HepG2 (cell line): ENCODE measurements around the gene RPS6KA2. TPM values are rescaled to one million over a fixed set of nuclear protein-coding genes. Genes with fewer than 3 reads are reported as not detected.

Experiments used
- ATAC-seq: fragments of 200-7000 bp; cut with Tn5 transposase; 3 replicates; pipeline ENCODE4 v1.9.1; 2020; ENCODE audit warnings: mild to moderate bottlenecking, moderate library complexity
- BruUV-seq: library from RNA; stranded (reverse); fragments of 400-500 nt; replicated peaks from 2 replicates; lab custom pipeline; 2021; lab: Mats Ljungman, UMichigan
- CTCF ChIA-PET: fragments of 300-600 bp; formaldehyde crosslinking; extraction: SDS; loops from one replicate; lab custom pipeline; 2021; ENCODE audit warnings: low total read pairs, inconsistent platforms, low intra/inter-chr PET ratio; lab: Yijun Ruan, JAX
- POLR2A ChIA-PET: fragments of 350-600 bp; sonication (Branson Sonifier 250); formaldehyde crosslinking; loops from one replicate; lab custom pipeline; 2020; ENCODE audit warnings: antibody characterized with exemption, inconsistent platforms; lab: Yijun Ruan, JAX
- DNase-seq: peaks from one replicate; pipeline ENCODE4 v3.0.0-alpha.2; 2015; ENCODE audit warnings: low spot score
- FAIRE-seq: peaks from 3 replicates; lab custom pipeline; 2011; peaks lifted over from hg19 to GRCh38; lab: Jason Lieb, UNC
- H2AFZ ChIP-seq: one replicate; pipeline ENCODE4 v1.6.1; 2011; ENCODE audit warnings: low read length, inconsistent platforms
- H3K27ac ChIP-seq: fragments of 300-600 bp; 3 replicates; pipeline ENCODE4 v1.8.0; 2011; ENCODE audit warnings: mixed run types, mild to moderate bottlenecking, mixed read lengths, low read length, inconsistent platforms; ENCODE audit not compliant: insufficient read depth; ENCODE audit errors: extremely low read length
- H3K27me3 ChIP-seq, 2 experiments: fragments of 200-600 bp in 1 of 2; 2 replicates in 1 of 2; 3 replicates in 1 of 2; pipeline versions ENCODE4 v1.6.0 to v1.8.0; 2011; ENCODE audit warnings: low read length in 2 of 2, mild to moderate bottlenecking in 2 of 2, moderate library complexity in 2 of 2, inconsistent platforms in 1 of 2; ENCODE audit not compliant: insufficient read depth in 2 of 2, control insufficient read depth in 1 of 2
- H3K36me3 ChIP-seq, 2 experiments: fragments of 200-600 bp in 1 of 2; replicated peaks in 1 of 2; 2 replicates in 1 of 2; 3 replicates in 1 of 2; pipeline versions ENCODE4 v1.5.1 to v1.8.0; 2011; ENCODE audit warnings: low read length in 2 of 2, inconsistent platforms in 1 of 2; ENCODE audit not compliant: insufficient read depth in 2 of 2, control insufficient read depth in 1 of 2
- H3K4me1 ChIP-seq: 2 replicates; pipeline ENCODE4 v1.5.1; 2012; ENCODE audit warnings: low read length, inconsistent platforms; ENCODE audit not compliant: insufficient read depth
- H3K4me2 ChIP-seq: 2 replicates; pipeline ENCODE4 v1.6.0; 2011; ENCODE audit warnings: low read depth, low read length, inconsistent platforms
- H3K4me3 ChIP-seq, 3 experiments: fragments of 200-600 bp in 1 of 3; sonication (generic), shearing (Covaris generic) in 1 of 3; replicated peaks in 1 of 3; 2 replicates each; pipeline ENCODE4 v1.5.1; 2011 to 2016; ENCODE audit warnings: low read length in 3 of 3, inconsistent platforms in 2 of 3, low read depth in 2 of 3, mild to moderate bottlenecking in 2 of 3, control low read depth in 1 of 3, mixed read lengths in 1 of 3; ENCODE audit not compliant: insufficient read depth in 1 of 3
- H3K79me2 ChIP-seq: one replicate; pipeline ENCODE4 v1.6.1; 2011; ENCODE audit warnings: low read length, inconsistent platforms; ENCODE audit not compliant: insufficient read depth
- H3K9ac ChIP-seq: 2 replicates; pipeline ENCODE4 v1.6.0; 2011; ENCODE audit warnings: mild to moderate bottlenecking, low read depth, low read length, inconsistent platforms; ENCODE audit not compliant: insufficient read depth
- H3K9me3 ChIP-seq: 2 replicates; pipeline ENCODE4 v1.5.1; 2012; ENCODE audit warnings: mild to moderate bottlenecking, low read length
- H4K20me1 ChIP-seq: 2 replicates; pipeline ENCODE4 v1.6.0; 2011; ENCODE audit warnings: inconsistent platforms, mild to moderate bottlenecking, low read length, moderate library complexity; ENCODE audit not compliant: insufficient read depth
- NKX3-1 ChIP-seq: sonication (generic); formaldehyde crosslinking; IDR thresholded peaks from 2 replicates; pipeline ENCODE4 v1.5.0; 2020; ENCODE audit warnings: missing genetic modification reagents
- POLR2AphosphoS2 ChIP-seq: IDR thresholded peaks from 2 replicates; pipeline ENCODE4 v1.6.1; 2011; ENCODE audit warnings: low read depth, low read length, improper control_type of control experiment
- RXRB ChIP-seq: IDR thresholded peaks from 2 replicates; pipeline ENCODE4 v1.6.1; 2016; ENCODE audit warnings: borderline replicate concordance, missing genetic modification reagents, missing compliant biosample characterization
- SNAPC4 ChIP-seq: sonication (generic); formaldehyde crosslinking; IDR thresholded peaks from 2 replicates; pipeline ENCODE4 v1.4.0; 2020; ENCODE audit warnings: mild to moderate bottlenecking, missing genetic modification reagents
- ZBTB25 ChIP-seq: IDR thresholded peaks from 2 replicates; pipeline ENCODE4 v1.6.1; 2018; ENCODE audit warnings: missing genetic modification reagents
- ZNF138 ChIP-seq: sonication (generic); formaldehyde crosslinking; IDR thresholded peaks from 2 replicates; pipeline ENCODE4 v1.5.0; 2020; ENCODE audit warnings: mild to moderate bottlenecking, low read depth, missing genetic modification reagents
- ZNF318 ChIP-seq: sonication (generic); formaldehyde crosslinking; IDR thresholded peaks from 2 replicates; pipeline ENCODE4 v1.4.0; 2020; ENCODE audit warnings: mild to moderate bottlenecking, missing genetic modification reagents
- ZNF543 ChIP-seq: sonication (generic); formaldehyde crosslinking; IDR thresholded peaks from 2 replicates; pipeline ENCODE4 v1.4.0; 2020; ENCODE audit warnings: mild to moderate bottlenecking, missing genetic modification reagents
- ZNF652 ChIP-seq: IDR thresholded peaks from 2 replicates; pipeline ENCODE4 v1.6.1; 2016; ENCODE audit warnings: low read depth, borderline replicate concordance
- ZNF776 ChIP-seq: sonication (generic); formaldehyde crosslinking; IDR thresholded peaks from 2 replicates; pipeline ENCODE4 v1.4.0; 2020; ENCODE audit warnings: mild to moderate bottlenecking, missing genetic modification reagents
- WGBS: methylation state at CpG from one replicate; pipeline ENCODE4 v1.1.6; 2017; ENCODE audit warnings: low lambda C conversion rate; 5-methylcytosine and 5-hydroxymethylcytosine counted together
- in situ Hi-C: cut with HindIII; loops from 2 replicates; pipeline ENCODE4 v1.10.0; 2017; ENCODE audit warnings: low pct_unique_long_range_greater_than_20kb; ENCODE audit not compliant: extremely low pct_ligation_motif_present
- intact Hi-C: fragments of 100-400 bp; cut with micrococcal nuclease; formaldehyde crosslinking; loops from one replicate; pipeline ENCODE4 v1.10.0; 2022; ENCODE audit not compliant: unreplicated experiment
- polyA plus RNA-seq, 8 experiments: library from polyadenylated mRNA; depleted of rRNA in 3 of 8; stranded (reverse) in 7 of 8; unstranded in 1 of 8; fragments of >200 nt; fragmentation: Illumina TruSeq in 4 of 8; extraction: Trizol in 4 of 8; gene quantifications; 2 replicates each; pipeline versions ENCODE4 v1.2.1 to v1.2.3, GENCODE V29; 2011 to 2016; ENCODE audit warnings: low read depth in 4 of 8, missing spikeins in 1 of 8, mixed read lengths in 1 of 8; ENCODE audit not compliant: insufficient read depth in 1 of 8
- total RNA-seq, 5 experiments: library from RNA; depleted of rRNA; stranded (reverse); fragments of >200 nt; fragmentation: Illumina TruSeq; extraction: Trizol; gene quantifications; 2 replicates each; pipeline ENCODE4 v1.2.3, GENCODE V29; 2016; ENCODE audit warnings: low read depth in 1 of 5

RPS6KA2 gene
- total and polyA plus RNA-seq, 2 of the 13 experiments (the other 11 are each of a cell fraction or from before 2014, with no cell fraction given) = 0.22 to 0.38 TPM

- Histone ChIP-seq H3K4me1 (no peaks in the 10 kb centered on the region), H3K4me3 (no peak overlapping the region), H3K9ac (no peak overlapping the region), H3K36me3 (no peaks in the 10 kb centered on the region), H3K9me3 (no peaks in the 10 kb centered on the region), H3K27ac (no peak overlapping the region), H4K20me1 (no peaks in the 10 kb centered on the region; the same call in 1 of the 2 replicates), H3K27me3 (peaks cover 17 to 75% of the 10 kb centered on the region in 2 experiments; a peak in 3 of 5 replicates), H3K4me2 (no peak overlapping the region), H2AFZ (no peak overlapping the region), H3K79me2 (no peaks in the 10 kb centered on the region)
- ATAC-seq (no peak), FAIRE-seq (no peak), DNase-seq (no peak)
- ChIA-PET CTCF (no interaction called here), POLR2A (no interaction called here)
- WGBS = 46% methylated on average over 9 of the region's 9 CpGs
- intact Hi-C loops = no loop called here
- in situ Hi-C loops = no loop called here
- no TSS peak for BruUV-seq
- TF ChIP-seq ZBTB25 (CRISPR knock-in tag) (no peak), ZNF543 (no peak), NKX3-1 (CRISPR knock-in tag) (no peak), ZNF138 (CRISPR knock-in tag) (no peak), ZNF776 (CRISPR knock-in tag) (no peak), ZNF318 (no peak), POLR2AphosphoS2 (no peak), RXRB (CRISPR knock-in tag) (no peak), SNAPC4 (CRISPR knock-in tag) (no peak), ZNF652 (CRISPR knock-in tag) (no peak)
These were observed 63.2 kb downstream of the RPS6KA2 start for GRCh38 chr6:166563805-166564204.
